Stimulated activated CD4-positive, alpha-beta T cell treated with anti-CD3 and anti-CD28 coated beads, TNF-alpha, amount 100 ng/mL, for 48 hours (primary cell): ENCODE data around the gene GLT1D1.
A peak's percentile ranks its signal among the peaks of the same experiment; 100 is the strongest.
"Not testable (repeated sequence)": the region's sequence is repeated elsewhere in the genome, so short reads cannot be mapped to it uniquely, and the experiment has no call there.

Experiments
- DNase-seq, 3 donors: peaks; one replicate each; pipeline ENCODE4 v3.0.0-alpha.2; 2020; ENCODE audit warnings: low read depth in 3 of 3

Gene GLT1D1

GRCh38 chr12:128820723-128821432, 32.4 kb upstream of the GLT1D1 start:
- DNase-seq, result no peak

GRCh38 chr12:128823216-128823915, 29.9 kb upstream of the GLT1D1 start:
- DNase-seq, result peak in 1 of 3 donors; percentile 11

- DNase-seq, result peak; percentile 86 to 93 (median 89)
Measured at GRCh38 chr12:128823916-128824839, 29.1 kb upstream of the GLT1D1 start, which contains the start of gene SLC15A4. SLC15A4 (minus strand) TSS chr12:128823958; CDS start chr12:128823943, 15 bp downstream.

- no peak for DNase-seq
Measured at GRCh38 chr12:128825835-128826234, 27.4 kb upstream of the GLT1D1 start.

- no peak for DNase-seq
Measured at GRCh38 chr12:128827724-128828123, 25.6 kb upstream of the GLT1D1 start.

- DNase-seq, result peak in 1 of 3 donors; percentile 15
Measured at GRCh38 chr12:128829861-128830504, 23.3 kb upstream of the GLT1D1 start.

GRCh38 chr12:128830505-128830893, 22.8 kb upstream of the GLT1D1 start:
- DNase-seq, result no peak

GRCh38 chr12:128833418-128833817, 19.9 kb upstream of the GLT1D1 start:
- no peak for DNase-seq

- not testable (repeated sequence) for DNase-seq
Measured at GRCh38 chr12:128839885-128840284, 13.4 kb upstream of the GLT1D1 start.

GRCh38 chr12:128840862-128841468, 12.3 kb upstream of the GLT1D1 start:
- DNase-seq, result no peak

GRCh38 chr12:128842579-128842978, 10.7 kb upstream of the GLT1D1 start:
- DNase-seq, result no peak

- DNase-seq, result no peak
Measured at GRCh38 chr12:128843538-128843937, 9.7 kb upstream of the GLT1D1 start.

GRCh38 chr12:128844031-128844635, 9.1 kb upstream of the GLT1D1 start:
- no peak for DNase-seq

- not testable (repeated sequence) for DNase-seq
Measured at GRCh38 chr12:128846671-128847070, 6.6 kb upstream of the GLT1D1 start.

GRCh38 chr12:128848371-128848770, 4.9 kb upstream of the GLT1D1 start:
- DNase-seq, result no peak

GRCh38 chr12:128849806-128850205, 3.5 kb upstream of the GLT1D1 start:
- not testable (repeated sequence) for DNase-seq

- no peak for DNase-seq
Measured at GRCh38 chr12:128850400-128850799, 2.9 kb upstream of the GLT1D1 start.

GRCh38 chr12:128851429-128851828, 1.8 kb upstream of the GLT1D1 start:
- DNase-seq, result not testable (repeated sequence)

GRCh38 chr12:128852026-128852698, 1.1 kb upstream of the GLT1D1 start:
- DNase-seq, result no peak

GRCh38 chr12:128853600-128854197, 421 bp downstream of the GLT1D1 start:
- DNase-seq, result no peak
